ENCODE measurements around the gene NAA80. TPM values are rescaled to one million over a fixed set of nuclear protein-coding genes. Genes with fewer than 3 reads are reported as not detected.

NAA80 gene, protein sequence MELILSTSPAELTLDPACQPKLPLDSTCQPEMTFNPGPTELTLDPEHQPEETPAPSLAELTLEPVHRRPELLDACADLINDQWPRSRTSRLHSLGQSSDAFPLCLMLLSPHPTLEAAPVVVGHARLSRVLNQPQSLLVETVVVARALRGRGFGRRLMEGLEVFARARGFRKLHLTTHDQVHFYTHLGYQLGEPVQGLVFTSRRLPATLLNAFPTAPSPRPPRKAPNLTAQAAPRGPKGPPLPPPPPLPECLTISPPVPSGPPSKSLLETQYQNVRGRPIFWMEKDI
- 6.2 to 8.9 TPM (median 6.5 TPM) in 5 replicates for total RNA-seq (2022; extraction: Qiagen RNA extraction; ENCODE audit: low read depth)

DNA sequence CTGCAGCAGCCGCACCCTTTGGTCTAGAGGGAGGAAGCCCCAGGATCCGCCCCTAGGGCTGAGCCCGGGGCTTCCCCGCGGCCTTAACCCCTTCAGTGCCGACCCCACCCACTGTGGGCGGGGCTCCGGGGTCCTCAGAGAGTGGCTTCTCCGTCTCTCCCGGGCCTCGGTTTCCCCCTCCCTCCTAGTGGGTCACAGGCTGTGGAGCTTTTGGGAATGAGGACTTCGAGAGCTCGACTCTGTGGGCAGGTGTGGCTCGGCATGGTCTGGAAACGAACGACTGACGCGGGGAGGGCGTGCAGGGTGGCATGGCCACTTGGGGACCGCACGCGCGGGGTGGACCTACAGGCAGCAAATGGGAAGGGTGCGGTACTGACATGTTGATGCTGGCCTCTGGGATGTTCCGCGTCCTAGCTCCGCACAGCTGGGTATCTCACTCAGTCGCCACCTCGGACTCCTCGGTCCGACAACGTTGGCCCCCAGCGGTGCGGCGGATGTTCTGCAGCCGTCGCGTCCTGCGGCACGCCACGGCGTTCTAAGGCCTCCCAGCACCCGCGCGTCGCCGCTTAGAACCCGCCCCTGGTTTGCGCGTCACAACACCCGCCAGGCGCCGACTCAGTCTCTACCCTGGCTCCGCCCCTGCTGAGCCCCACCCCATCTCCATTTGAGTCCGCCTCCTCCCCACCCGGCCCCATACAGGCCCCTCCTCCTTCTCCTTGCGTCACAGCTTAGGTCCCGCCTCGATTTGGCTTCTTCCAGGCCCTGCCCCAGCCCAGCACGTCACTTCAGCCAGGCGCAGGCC, at the start of gene NAA80, which contains the start of gene HYAL3:
NAA80 (minus strand) TSS at position 570 of the 802 bp plus-strand sequence. CDS start 1,942 bp downstream, outside the sequence.
HYAL3 (minus strand) TSS at position 570 of the 802 bp plus-strand sequence. CDS start 3,803 bp downstream, outside the sequence.

DNA sequence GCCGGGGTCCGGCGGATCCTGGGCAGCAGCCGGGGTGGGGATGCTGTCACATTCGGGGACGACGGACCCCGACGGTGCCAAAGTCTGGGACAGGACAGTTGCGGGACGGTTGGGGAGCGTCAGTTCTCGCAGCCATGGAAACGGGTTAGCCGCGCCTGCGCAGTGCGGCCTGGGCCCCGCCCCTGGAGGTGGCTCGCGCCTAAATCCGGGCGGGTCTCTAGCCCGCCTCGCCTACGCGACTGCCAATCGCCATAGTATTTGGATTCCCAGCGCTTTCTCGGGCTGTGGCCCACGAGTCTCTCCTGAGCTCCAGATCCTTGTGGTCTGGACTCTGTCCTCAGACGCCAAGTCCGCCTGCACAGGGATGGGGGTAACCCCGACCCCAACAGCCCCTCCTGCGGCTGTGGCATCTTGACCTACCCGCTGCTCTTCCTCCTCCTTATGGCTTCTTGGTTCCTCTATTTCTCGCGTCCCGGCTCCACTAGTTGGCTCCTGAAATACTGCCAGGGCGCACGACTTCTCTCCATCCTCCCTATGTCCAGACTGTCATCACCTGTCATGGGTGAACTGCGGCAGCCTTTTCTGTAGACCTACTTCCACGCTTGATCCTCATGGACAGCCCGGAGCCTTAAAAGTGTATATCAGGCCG, 46.5 kb upstream of the NAA80 start, which contains the start of gene ZMYND10:
ZMYND10 (minus strand) TSS at position 147 of the 649 bp plus-strand sequence. CDS start 153 bp downstream, outside the sequence.

DNA sequence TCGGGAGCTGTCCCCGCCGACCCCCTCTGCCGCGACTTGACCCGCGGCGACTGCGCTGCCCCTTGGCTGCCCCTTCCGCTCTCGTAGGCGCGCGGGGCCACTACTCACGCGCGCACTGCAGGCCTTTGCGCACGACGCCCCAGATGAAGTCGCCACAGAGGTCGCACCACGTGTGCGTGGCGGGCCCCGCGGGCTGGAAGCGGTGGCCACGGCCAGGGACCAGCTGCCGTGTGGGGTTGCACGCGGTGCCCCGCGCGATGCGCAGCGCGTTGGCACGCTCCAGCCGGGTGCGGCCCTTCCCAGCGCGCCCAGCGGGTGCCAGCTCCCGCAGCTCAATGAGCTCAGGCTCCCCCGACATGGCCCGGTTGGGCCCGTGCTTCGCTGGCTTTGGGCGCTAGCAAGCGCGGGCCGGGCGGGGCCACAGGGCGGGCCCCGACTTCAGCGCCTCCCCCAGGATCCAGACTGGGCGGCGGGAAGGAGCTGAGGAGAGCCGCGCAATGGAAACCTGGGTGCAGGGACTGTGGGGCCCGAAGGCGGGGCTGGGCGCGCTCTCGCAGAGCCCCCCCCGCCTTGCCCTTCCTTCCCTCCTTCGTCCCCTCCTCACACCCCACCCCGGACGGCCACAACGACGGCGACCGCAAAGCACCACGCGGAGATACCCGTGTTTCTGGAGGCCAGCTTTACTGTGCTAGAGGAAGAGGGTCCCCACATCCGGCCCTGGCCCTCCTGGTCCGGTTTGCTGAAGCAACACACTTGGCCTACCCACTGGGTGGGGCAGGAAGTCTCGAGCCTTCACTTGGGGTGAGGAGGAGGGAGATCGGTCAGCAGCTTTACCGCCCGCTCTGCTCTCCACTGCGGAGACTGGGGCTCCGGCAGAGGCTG, 41.5 kb upstream of the NAA80 start, which contains the start of gene RASSF1:
RASSF1 (minus strand) TSS at position 389 of the 882 bp plus-strand sequence; CDS start at position 358, 31 bp downstream.

DNA sequence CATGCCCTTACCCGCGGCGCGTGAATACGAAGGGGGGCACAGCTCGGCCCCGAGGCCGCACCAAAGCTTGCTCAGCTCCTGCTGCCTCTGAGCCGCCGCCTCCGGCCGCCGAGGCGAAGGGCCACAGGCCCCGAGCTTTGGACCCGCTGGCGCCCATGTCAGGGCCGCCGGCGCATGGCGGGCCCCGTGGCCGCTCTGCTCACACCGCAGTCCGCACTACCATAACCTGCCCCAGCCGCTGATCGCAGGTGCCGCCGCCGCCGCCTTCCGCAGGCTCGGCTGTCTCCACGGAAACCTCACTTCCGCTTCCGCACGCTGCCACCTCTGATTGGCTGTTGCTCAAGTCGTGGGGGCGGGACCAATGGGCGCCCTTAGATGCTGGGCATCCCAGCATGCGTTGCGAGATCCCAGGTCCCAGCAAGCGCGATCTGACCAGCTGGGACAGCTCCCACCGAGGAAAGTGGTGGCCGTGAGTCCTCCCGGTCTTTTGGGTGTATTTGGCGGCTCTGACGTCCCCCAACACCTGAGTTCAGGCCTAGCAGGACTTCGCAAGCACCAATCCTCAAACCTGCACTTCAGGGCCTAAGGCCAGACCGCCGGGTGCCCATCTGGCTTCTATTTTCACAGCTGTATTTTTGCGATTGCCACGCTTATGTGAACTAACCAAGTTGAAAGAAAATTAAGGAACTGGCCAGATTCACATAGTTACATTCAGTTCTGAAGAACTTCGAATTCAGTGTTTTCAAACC, 28.9 kb upstream of the NAA80 start, which contains the start of gene TUSC2:
TUSC2 (minus strand) TSS at position 281 of the 749 bp plus-strand sequence; CDS start at position 157, 124 bp downstream.

DNA sequence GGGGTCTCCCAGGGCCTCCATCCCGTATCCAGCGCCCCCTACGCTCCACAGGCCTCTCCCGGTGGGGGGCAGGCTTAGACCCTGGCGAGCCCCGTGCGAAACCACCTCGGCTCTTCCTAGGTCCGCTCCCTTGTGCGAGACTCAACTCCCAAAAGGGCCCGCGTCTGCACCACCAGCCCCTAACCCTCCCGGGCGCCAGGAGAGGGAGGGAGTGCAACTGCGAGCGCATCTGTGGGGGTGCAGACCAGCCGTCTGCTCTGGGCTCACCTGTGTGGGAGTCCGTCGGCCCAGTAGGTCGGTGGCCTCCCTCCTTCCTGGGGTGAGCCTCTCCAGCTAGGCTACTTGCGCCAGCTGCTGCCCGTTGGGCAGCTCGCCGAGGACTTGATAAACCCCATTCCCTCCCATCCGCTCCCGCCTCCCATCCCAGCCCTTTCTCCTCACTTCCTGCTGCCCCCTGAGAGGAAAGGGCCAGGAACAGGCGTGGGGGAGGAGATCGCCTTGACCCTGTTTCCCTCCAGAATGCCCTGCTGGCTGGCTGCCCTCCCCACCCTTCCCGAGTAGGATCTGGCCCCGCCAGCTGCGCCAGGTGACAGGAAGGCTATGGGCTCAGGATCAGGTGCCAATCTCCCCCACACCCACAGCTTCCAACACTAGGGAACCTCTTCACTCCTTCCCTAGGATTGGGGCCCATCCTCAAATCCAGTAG, 23.3 kb upstream of the NAA80 start, which contains the start of gene HYAL2:
HYAL2 (minus strand) TSS at position 360 of the 706 bp plus-strand sequence. CDS start 2,256 bp downstream, outside the sequence.

DNA sequence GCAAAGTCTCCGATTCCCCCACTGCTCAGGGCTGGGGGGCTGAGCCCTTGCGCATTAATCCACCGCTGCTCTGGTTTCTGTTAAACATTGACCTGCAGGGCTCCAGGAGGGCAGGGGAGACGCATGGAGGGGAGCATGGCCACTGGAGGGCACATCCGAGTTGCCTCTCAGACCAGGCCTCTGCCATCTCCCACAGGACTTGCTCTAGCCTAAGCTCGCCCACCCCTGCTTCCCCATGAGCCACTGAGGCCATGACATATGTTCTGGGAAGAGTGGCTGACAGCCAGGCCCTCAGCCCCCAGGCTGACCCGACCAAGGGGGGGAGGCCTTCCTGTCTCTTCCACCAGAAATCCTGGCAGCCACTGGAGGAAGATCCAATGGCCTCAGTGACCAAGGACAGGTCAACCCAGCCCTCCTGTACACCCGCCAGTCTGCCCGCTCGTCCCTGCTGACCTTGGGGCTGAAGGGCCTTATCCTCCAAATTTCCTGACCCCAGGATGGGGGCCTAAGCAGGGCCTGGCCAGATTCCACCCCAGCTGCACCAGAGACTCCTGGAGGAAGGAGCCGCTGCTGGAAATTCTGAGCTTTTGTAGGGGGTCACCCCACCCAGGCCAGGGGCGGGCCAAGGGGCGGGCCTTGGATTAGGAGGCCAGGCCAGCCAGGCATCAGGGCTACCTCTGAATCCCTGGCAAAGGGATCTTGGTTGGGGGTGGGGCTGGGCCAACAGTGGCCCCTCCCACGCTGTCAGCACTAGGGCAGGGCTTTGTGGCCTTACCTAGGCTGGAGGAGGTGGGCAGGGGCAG, 4.0 kb upstream of the NAA80 start, which contains the start of gene HYAL1:
HYAL1 (minus strand) TSS at position 562 of the 803 bp plus-strand sequence. CDS start 618 bp downstream, outside the sequence.

DNA sequence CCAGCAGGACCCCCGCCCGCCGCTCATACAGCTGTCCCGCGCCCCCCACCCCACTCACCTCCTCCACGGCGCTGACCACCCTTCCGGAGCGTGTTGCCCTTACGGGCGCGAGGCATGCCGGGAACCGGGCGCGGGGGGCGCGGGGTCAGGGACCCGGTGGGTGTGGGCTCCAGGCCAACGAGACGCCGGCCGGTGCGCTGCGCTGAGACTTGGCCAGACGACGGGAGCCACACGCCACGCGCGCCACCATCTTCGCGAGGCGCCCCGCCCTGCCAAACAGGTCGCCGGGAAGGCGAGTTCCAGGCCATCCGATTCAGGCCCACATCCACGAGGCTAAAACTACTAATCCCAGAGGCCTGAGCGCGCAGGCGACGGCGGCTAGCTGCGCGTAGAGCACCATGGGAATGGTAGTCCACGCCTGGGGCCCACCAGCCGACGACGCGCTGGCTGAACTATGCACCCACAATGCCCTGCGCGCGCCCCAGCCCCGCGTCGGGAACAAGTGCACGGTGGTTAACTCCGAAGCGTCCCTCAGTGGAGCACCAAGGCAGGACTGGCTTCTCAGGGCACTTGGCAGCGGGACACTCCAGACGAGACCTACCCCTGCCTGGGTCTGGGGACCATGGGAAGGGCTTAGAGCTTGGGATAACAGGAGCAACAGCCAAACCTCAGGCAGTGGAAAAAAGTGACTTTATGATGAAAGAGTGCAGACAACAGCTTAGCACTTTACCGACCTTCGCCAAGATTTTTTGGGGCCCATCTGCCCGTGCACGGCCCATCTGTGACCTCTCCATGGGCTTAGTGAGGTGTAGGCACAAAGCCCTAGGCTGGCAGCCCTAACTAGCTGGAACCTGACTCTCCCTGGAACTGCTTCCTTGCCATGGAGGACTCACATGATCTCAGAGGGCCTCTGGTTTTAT, 6.8 kb downstream of the NAA80 start, which contains the start of gene IFRD2:
IFRD2 (minus strand) TSS at position 271 of the 920 bp plus-strand sequence; CDS start at position 116, 155 bp downstream.

DNA sequence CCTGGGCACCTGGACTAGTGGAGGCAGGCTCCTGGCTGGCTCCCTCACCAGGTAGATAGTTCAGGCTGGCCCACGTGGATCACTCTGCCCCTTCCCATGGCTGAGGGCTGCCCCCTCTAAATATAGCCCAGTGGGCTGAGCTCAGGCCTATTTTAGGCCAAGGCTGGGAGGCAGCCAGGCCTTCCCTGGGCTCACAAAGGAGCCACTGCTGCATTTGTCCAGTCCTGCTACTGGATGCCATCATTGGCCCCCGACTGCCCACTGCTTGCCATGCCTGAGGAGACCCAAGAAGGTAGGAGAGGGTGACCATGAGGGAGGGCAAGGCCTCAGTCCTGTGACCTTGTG, 20.4 kb downstream of the NAA80 start, which contains the start of gene LSMEM2:
LSMEM2 (plus strand) TSS at position 208 of the 345 bp plus-strand sequence; CDS start at position 235, 27 bp downstream.

DNA sequence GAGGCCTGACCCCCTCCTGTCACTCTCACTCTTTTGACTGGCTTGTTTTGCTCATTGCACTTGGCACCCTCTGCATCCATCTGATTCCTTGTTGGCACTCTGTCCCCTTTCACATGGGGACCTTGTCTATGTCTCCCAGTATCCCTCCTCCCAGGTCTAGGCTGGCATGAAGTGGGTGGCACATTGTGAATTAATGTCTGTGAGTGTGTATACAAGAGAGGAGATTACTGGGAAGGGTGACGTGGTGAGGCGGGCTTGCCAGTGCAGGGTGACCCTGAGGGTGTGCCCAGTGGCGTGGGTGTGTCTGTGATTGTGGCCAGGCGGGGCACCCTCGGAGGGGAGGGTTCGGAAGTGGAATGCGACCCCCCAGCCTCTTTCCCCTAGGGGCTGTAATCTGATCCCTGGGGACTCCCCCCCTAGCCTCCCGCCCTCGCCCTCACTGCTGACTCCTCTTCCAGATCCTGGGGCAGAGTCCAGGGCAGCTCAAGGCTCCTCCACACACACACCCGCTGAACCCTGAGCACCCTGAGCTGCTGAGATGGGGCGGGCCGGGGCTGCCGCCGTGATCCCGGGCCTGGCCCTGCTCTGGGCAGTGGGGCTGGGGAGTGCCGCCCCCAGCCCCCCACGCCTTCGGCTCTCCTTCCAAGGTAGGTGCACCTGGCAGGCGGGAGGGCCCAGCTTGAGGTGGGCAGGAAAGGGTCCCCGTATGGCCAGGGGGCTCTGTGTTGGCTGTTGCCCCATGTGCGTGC, 30.3 kb downstream of the NAA80 start, which contains the start of gene SEMA3B:
SEMA3B (plus strand) TSS at position 445 of the 749 bp plus-strand sequence; CDS start at position 539, 94 bp downstream.

Other genes starting within 250 kb of the NAA80 start
- gene RBM5, start 210.5 kb downstream of the NAA80 start, total RNA-seq (2022; extraction: Qiagen RNA extraction; ENCODE audit: low read depth) = 31.0 to 33.5 TPM (median 33.0 TPM) in 5 replicates
- gene SEMA3F, start 144.1 kb downstream of the NAA80 start, total RNA-seq (2022; extraction: Qiagen RNA extraction; ENCODE audit: low read depth) = 10.1 to 16.4 TPM (median 15.0 TPM) in 5 replicates
- gene GNAT1, start 107.8 kb downstream of the NAA80 start, total RNA-seq (2022; extraction: Qiagen RNA extraction; ENCODE audit: low read depth) = not detected in 5 replicates
- gene SLC38A3, start 94.1 kb downstream of the NAA80 start, total RNA-seq (2022; extraction: Qiagen RNA extraction; ENCODE audit: low read depth) = 0.06 to 0.14 TPM in 2 of 5 replicates, not detected in the others
- 36.6 to 47.7 TPM (median 45.5 TPM) in 5 replicates for gene GNAI2, start 63.2 kb downstream of the NAA80 start, total RNA-seq (2022; extraction: Qiagen RNA extraction; ENCODE audit: low read depth)
- 5.1 to 9.7 TPM (median 7.3 TPM) in 5 replicates for gene SEMA3B, start 30.3 kb downstream of the NAA80 start, total RNA-seq (2022; extraction: Qiagen RNA extraction; ENCODE audit: low read depth)
- 0.10 TPM in 1 of 5 replicates, not detected in the others for gene LSMEM2, start 20.3 kb downstream of the NAA80 start, total RNA-seq (2022; extraction: Qiagen RNA extraction; ENCODE audit: low read depth)
- gene IFRD2, start 7.0 kb downstream of the NAA80 start, total RNA-seq (2022; extraction: Qiagen RNA extraction; ENCODE audit: low read depth) = 69.2 to 98.8 TPM (median 94.6 TPM) in 5 replicates
- 6.4 to 11.3 TPM (median 9.6 TPM) in 5 replicates for gene HYAL3, start within 50 bp of the NAA80 start, total RNA-seq (2022; extraction: Qiagen RNA extraction; ENCODE audit: low read depth)
- gene HYAL1, start 4.2 kb upstream of the NAA80 start, total RNA-seq (2022; extraction: Qiagen RNA extraction; ENCODE audit: low read depth) = 0.45 to 0.70 TPM (median 0.56 TPM) in 5 replicates
- 24.6 to 31.4 TPM (median 30.4 TPM) in 5 replicates for gene HYAL2, start 23.3 kb upstream of the NAA80 start, total RNA-seq (2022; extraction: Qiagen RNA extraction; ENCODE audit: low read depth)
- gene TUSC2, start 28.8 kb upstream of the NAA80 start, total RNA-seq (2022; extraction: Qiagen RNA extraction; ENCODE audit: low read depth) = 28.2 to 41.0 TPM (median 36.2 TPM) in 5 replicates
- gene RASSF1, start 41.4 kb upstream of the NAA80 start, total RNA-seq (2022; extraction: Qiagen RNA extraction; ENCODE audit: low read depth) = 17.0 to 21.1 TPM (median 19.6 TPM) in 5 replicates
- 0.37 to 1.8 TPM (median 1.2 TPM) in 5 replicates for gene ZMYND10, start 46.3 kb upstream of the NAA80 start, total RNA-seq (2022; extraction: Qiagen RNA extraction; ENCODE audit: low read depth)
- 11.4 to 12.6 TPM (median 11.9 TPM) in 5 replicates for gene NPRL2, start 51.4 kb upstream of the NAA80 start, total RNA-seq (2022; extraction: Qiagen RNA extraction; ENCODE audit: low read depth)
- 13.9 to 22.8 TPM (median 19.4 TPM) in 5 replicates for gene CYB561D2, start 51.5 kb upstream of the NAA80 start, total RNA-seq (2022; extraction: Qiagen RNA extraction; ENCODE audit: low read depth)
- gene TMEM115, start 60.1 kb upstream of the NAA80 start, total RNA-seq (2022; extraction: Qiagen RNA extraction; ENCODE audit: low read depth) = 39.4 to 47.2 TPM (median 44.6 TPM) in 5 replicates
- 0.42 to 0.66 TPM (median 0.53 TPM) in 5 replicates for gene CACNA2D2, start 204.2 kb upstream of the NAA80 start, total RNA-seq (2022; extraction: Qiagen RNA extraction; ENCODE audit: low read depth)